ACHN (cell line): Measurements from ENCODE around the gene HMGB1.
A peak's percentile ranks its signal among the peaks of the same experiment; 100 is the strongest.

Source experiments
- DNase-seq: peaks from one replicate; pipeline ENCODE4 v3.0.0-alpha.2; 2015
- in situ Hi-C: cut with HindIII; loops from 2 replicates; pipeline ENCODE4 v1.10.0; 2017; ENCODE audit warnings: low sequenced_read_pairs, low pct_ligation_motif_present, low pct_unique_long_range_greater_than_20kb

HMGB1 gene

GRCh38 chr13:30413842-30414241, 51.9 kb downstream of the HMGB1 start:
- DNase-seq = no peak
- in situ Hi-C loops = no loop called here

GRCh38 chr13:30412346-30412745, 53.4 kb downstream of the HMGB1 start:
- in situ Hi-C loops = no loop called here
- DNase-seq = no peak

GRCh38 chr13:30410705-30411125, 55.0 kb downstream of the HMGB1 start:
- in situ Hi-C loops = no loop called here
- no peak for DNase-seq

DNA sequence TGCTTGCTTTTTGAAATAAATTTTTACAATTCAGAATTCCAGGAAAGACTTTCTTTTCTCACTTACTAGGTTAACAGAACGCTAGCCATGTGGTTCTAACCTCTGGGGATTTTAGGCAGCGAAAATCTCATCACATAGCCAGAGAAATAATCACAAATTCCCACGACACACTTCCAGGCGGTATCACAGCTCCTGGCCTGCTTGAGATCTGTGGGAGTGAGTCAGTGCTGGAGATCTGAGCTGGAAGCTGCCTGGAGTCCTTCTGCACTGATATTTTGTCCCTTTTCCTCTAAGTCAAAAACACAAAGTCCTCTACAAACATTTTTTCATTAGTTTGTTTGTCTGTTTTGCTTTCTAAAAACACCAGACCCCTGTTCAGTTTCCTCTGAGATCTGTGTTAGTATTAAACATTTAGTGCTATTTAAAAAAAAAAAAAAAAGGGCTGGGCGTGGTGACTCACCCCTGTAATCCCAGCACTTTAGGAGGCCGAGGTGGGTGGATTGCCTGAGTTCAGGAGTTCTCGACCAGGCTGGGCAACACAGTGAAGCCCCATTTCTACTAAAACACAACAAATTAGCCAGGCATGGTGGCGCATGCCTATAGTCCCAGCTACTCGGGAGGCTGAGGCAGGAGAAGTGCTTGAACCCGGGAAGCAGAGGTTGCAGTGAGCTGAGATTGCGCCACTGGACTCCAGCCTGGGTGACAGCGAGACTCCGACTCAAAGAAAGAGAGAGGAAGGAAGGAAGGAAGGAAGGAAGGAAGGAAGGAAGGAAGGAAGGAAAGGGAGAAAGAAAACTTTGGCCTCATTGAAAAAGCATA, 55.6 kb downstream of the HMGB1 start:
- DNase-seq = peak; percentile 30
- in situ Hi-C loops = no loop called here

- in situ Hi-C loops = no loop called here
- peak; percentile 93 for DNase-seq
Measured at GRCh38 chr13:30408319-30409101, 57.2 kb downstream of the HMGB1 start.

- DNase-seq = no peak
- in situ Hi-C loops = no loop called here
Measured at GRCh38 chr13:30406779-30407416, 58.8 kb downstream of the HMGB1 start.
